Endodermal cell (in vitro differentiated cells): ENCODE measurements around the gene CCNC. TPM values are rescaled to one million over a fixed set of nuclear protein-coding genes. Genes with fewer than 3 reads are reported as not detected.

Experiments used
- DNase-seq: peaks from one replicate; pipeline ENCODE4 v3.0.0-alpha.2; 2017
- H3K27ac ChIP-seq: 2 replicates; pipeline ENCODE4 v1.5.1; 2013; ENCODE audit warnings: mild to moderate bottlenecking, low read depth, low read length, moderate library complexity
- H3K27me3 ChIP-seq: 2 replicates; pipeline ENCODE4 v1.6.1; 2013; ENCODE audit warnings: mild to moderate bottlenecking, low read length, moderate library complexity; ENCODE audit not compliant: insufficient read depth, control insufficient read depth, poor library complexity, severe bottlenecking
- H3K36me3 ChIP-seq: 2 replicates; pipeline ENCODE4 v1.7.0; 2013; ENCODE audit warnings: mild to moderate bottlenecking, low read length, moderate library complexity; ENCODE audit not compliant: control insufficient read depth, insufficient read depth
- H3K4me1 ChIP-seq: one replicate; pipeline ENCODE4 v1.7.0; 2013; ENCODE audit warnings: low read length; ENCODE audit not compliant: control insufficient read depth, insufficient read depth
- H3K4me3 ChIP-seq: 2 replicates; pipeline ENCODE4 v1.5.1; 2013; ENCODE audit warnings: mild to moderate bottlenecking, low read length, moderate library complexity
- H3K9ac ChIP-seq: 2 replicates; pipeline ENCODE4 v1.6.1; 2013; ENCODE audit warnings: mild to moderate bottlenecking, low read length, moderate library complexity; ENCODE audit not compliant: poor library complexity, severe bottlenecking; ENCODE audit errors: extremely low read depth
- H3K9me3 ChIP-seq: 2 replicates; pipeline ENCODE4 v1.6.1; 2013; ENCODE audit warnings: mild to moderate bottlenecking, low read length, moderate library complexity; ENCODE audit not compliant: control insufficient read depth
- H3K27ac Mint-ChIP-seq: 2 replicates; pipeline ENCODE4 v1.8.0; 2020; ENCODE audit warnings: mixed read lengths
- H3K27me3 Mint-ChIP-seq: 2 replicates; pipeline ENCODE4 v1.8.0; 2021; ENCODE audit warnings: mild to moderate bottlenecking, mixed read lengths; ENCODE audit not compliant: insufficient read depth
- H3K36me3 Mint-ChIP-seq: 2 replicates; pipeline ENCODE4 v1.8.0; 2020; ENCODE audit warnings: low read depth, mixed read lengths
- H3K4me1 Mint-ChIP-seq: 2 replicates; pipeline ENCODE4 v1.8.0; 2020; ENCODE audit warnings: mixed read lengths
- H3K4me3 Mint-ChIP-seq: 2 replicates; pipeline ENCODE4 v1.8.0; 2020; ENCODE audit warnings: mild to moderate bottlenecking, moderate library complexity, mixed read lengths
- H3K9me3 Mint-ChIP-seq: 2 replicates; pipeline ENCODE4 v1.8.0; 2020; ENCODE audit warnings: mild to moderate bottlenecking, mixed read lengths
- WGBS, 2 experiments: methylation state at CpG; one replicate each; pipeline versions ENCODE4 v1.1.5 to v1.1.7; 2013; ENCODE audit warnings: missing lambda C conversion rate in 2 of 2, mixed read lengths in 1 of 2; ENCODE audit not compliant: insufficient coverage in 1 of 2, insufficient read length in 1 of 2; 5-methylcytosine and 5-hydroxymethylcytosine counted together
- long read RNA-seq, 4 experiments: library from polyadenylated mRNA in 2 of 4; library from RNA in 1 of 4; library from capped mRNA in 1 of 4; stranded (forward) in 3 of 4; unstranded in 1 of 4; transcript quantifications; one replicate each; pipeline ENCODE4 v2.0.0, GENCODE V29; 2020 to 2021; ENCODE audit warnings: inconsistent platforms in 1 of 4
- polyA plus RNA-seq, 2 experiments: library from polyadenylated mRNA; stranded (reverse); fragments of 50-300 nt; gene quantifications; one replicate each; pipeline ENCODE4 v1.2.3, GENCODE V29; 2013
- total RNA-seq, 2 donors: library from RNA; stranded (reverse); fragmentation: NEBNext Ultra II Directional in 1 of 2; extraction: Animal tissue kit (Norgen Biotek cat#: 25700) in 1 of 2; gene quantifications; 2 replicates in 1 of 2; 3 replicates in 1 of 2; pipeline ENCODE4 v1.2.1, GENCODE V29; 2021
- TF ChIP-seq, protein P1 (sequence below): fragments of 200-600 bp; sonication (generic); conservative IDR thresholded peaks from 2 replicates; pipeline ENCODE4 v1.5.0; 2021; ENCODE audit warnings: antibody characterized with exemption, mild to moderate bottlenecking

The CCNC gene
- 10 to 100 TPM; 96.4 to 99.2 TPM for total RNA-seq
- polyA plus RNA-seq (2013, experiment 1 of 2): 52.8 TPM
- 56.4 TPM for polyA plus RNA-seq (2013, experiment 2 of 2)
- long read RNA-seq, experiment 1, transcript CCNC-210 (12 exons, 2,473 nt): major isoform, 21 of 62 reads
- long read RNA-seq, experiment 1, partial matches to known transcripts: 8 of 62 reads
- long read RNA-seq, experiment 1, other reads (novel, unspliced or antisense): 27 of 62 reads
- long read RNA-seq, experiment 2, transcript CCNC-207 (12 exons, 1,426 nt): minor isoform, 15 of 260 reads
- long read RNA-seq, experiment 2, transcript CCNC-209 (13 exons, 2,186 nt): minor isoform, 13 of 260 reads
- long read RNA-seq, experiment 2, transcript CCNC-210 (12 exons, 2,473 nt): major isoform, 202 of 260 reads
- long read RNA-seq, experiment 2, partial matches to known transcripts: 8 of 260 reads
- long read RNA-seq, experiment 2, other reads (novel, unspliced or antisense): 20 of 260 reads
- long read RNA-seq, experiment 3, transcript CCNC-203 (12 exons, 2,118 nt): minor isoform, 7 of 866 reads
- long read RNA-seq, experiment 3, transcript CCNC-210 (12 exons, 2,473 nt): major isoform, 746 of 866 reads
- long read RNA-seq, experiment 3, transcript CCNC-207 (12 exons, 1,426 nt): minor isoform, 18 of 866 reads
- long read RNA-seq, experiment 3, transcript CCNC-209 (13 exons, 2,186 nt): minor isoform, 11 of 866 reads
- long read RNA-seq, experiment 3, partial matches to known transcripts: 5 of 866 reads
- long read RNA-seq, experiment 3, other reads (novel, unspliced or antisense): 67 of 866 reads
- long read RNA-seq, experiment 4, transcript CCNC-210 (12 exons, 2,473 nt): major isoform, 283 of 369 reads
- long read RNA-seq, experiment 4, transcript CCNC-207 (12 exons, 1,426 nt): minor isoform, 41 of 369 reads
- long read RNA-seq, experiment 4, transcript CCNC-209 (13 exons, 2,186 nt): minor isoform, 16 of 369 reads
- long read RNA-seq, experiment 4, partial matches to known transcripts: 2 of 369 reads
- long read RNA-seq, experiment 4, other reads (novel, unspliced or antisense): 22 of 369 reads

- peaks cover 3% of the 10 kb centered on the region for H3K27me3 Mint-ChIP-seq
- H3K9me3 ChIP-seq: no peaks in the 10 kb centered on the region
- 0 to 2% methylated on average over 23 to 64 of the region's 64 CpGs for WGBS, 2 experiments
- peaks cover 4% of the 10 kb centered on the region for H3K36me3 Mint-ChIP-seq
- TF ChIP-seq, protein P1, sequence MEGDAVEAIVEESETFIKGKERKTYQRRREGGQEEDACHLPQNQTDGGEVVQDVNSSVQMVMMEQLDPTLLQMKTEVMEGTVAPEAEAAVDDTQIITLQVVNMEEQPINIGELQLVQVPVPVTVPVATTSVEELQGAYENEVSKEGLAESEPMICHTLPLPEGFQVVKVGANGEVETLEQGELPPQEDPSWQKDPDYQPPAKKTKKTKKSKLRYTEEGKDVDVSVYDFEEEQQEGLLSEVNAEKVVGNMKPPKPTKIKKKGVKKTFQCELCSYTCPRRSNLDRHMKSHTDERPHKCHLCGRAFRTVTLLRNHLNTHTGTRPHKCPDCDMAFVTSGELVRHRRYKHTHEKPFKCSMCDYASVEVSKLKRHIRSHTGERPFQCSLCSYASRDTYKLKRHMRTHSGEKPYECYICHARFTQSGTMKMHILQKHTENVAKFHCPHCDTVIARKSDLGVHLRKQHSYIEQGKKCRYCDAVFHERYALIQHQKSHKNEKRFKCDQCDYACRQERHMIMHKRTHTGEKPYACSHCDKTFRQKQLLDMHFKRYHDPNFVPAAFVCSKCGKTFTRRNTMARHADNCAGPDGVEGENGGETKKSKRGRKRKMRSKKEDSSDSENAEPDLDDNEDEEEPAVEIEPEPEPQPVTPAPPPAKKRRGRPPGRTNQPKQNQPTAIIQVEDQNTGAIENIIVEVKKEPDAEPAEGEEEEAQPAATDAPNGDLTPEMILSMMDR: no peak
- H3K9ac ChIP-seq: peak within 1 kb of the TSS; percentile 97
- peaks cover 7% of the 10 kb centered on the region for H3K4me1 Mint-ChIP-seq
- peaks cover 12% of the 10 kb centered on the region for H3K36me3 ChIP-seq
- no peaks in the 10 kb centered on the region for H3K27me3 ChIP-seq
- H3K9me3 Mint-ChIP-seq: peaks cover 11% of the 10 kb centered on the region
- H3K27ac ChIP-seq: peak within 1 kb of the TSS; percentile 83
- DNase-seq: peak; percentile 98
- peak within 1 kb of the TSS; percentile 100 for H3K27ac Mint-ChIP-seq
- H3K4me3 ChIP-seq: peak within 1 kb of the TSS; percentile 99
- peaks cover 2% of the 10 kb centered on the region for H3K4me1 ChIP-seq
- peak within 1 kb of the TSS; percentile 99 for H3K4me3 Mint-ChIP-seq
These were observed at the start of gene CCNC for GRCh38 chr6:99568103-99568933. CCNC (minus strand) TSS chr6:99568660; CDS start chr6:99568527, 133 bp downstream.

DNA sequence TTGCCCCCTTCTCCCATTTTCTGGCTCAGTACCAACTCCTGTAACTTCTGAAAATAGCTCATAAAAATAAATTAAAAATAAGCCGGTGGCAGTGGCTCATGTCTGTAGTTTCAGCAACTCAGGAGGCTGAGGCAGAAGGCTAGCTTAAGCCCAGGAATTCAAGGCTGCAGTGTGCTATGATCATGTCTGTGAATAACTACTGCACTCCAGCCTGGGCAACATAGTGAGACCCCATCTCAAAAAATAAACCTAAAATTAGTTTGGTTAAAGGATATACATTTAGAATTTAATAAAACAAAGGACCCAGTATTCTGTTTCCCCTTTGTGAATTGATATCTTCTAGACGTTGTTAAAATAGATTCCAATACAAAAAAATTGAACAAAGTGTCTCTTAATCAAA lies 48.7 kb upstream of the CCNC start:
- Histone ChIP-seq H3K27me3 (peaks cover 100% of the 10 kb centered on the region), H3K4me3 (no peak overlapping the region), H3K9me3 (peaks cover 14% of the 10 kb centered on the region), H3K27ac (no peak overlapping the region), H3K36me3 (no peaks in the 10 kb centered on the region), H3K9ac (no peak overlapping the region), H3K4me1 (no peaks in the 10 kb centered on the region)
- Mint-ChIP-seq H3K27ac (no peak overlapping the region), H3K9me3 (peaks cover 13% of the 10 kb centered on the region), H3K27me3 (peaks cover 97% of the 10 kb centered on the region), H3K36me3 (no peaks in the 10 kb centered on the region), H3K4me3 (no peak overlapping the region), H3K4me1 (peaks cover 12% of the 10 kb centered on the region)
- 60 to 85% methylated on average over 1 of the region's 2 CpGs for WGBS, 2 experiments
- TF ChIP-seq, protein P1: no peak
- DNase-seq: no peak
